ENCODE measurements around the gene ING4.

The ING4 gene

GRCh38 chr12:6605421-6606330 is 57.2 kb downstream of the ING4 start:
- peak in 1 of 3 donors; percentile 12 for DNase-seq

- DNase-seq, result no peak
These were observed 58.5 kb downstream of the ING4 start for GRCh38 chr12:6604259-6605029.

GRCh38 chr12:6603095-6603567 is 59.8 kb downstream of the ING4 start:
- DNase-seq, result peak in 1 of 3 donors; percentile 26

GRCh38 chr12:6602526-6602925 is 60.4 kb downstream of the ING4 start:
- no peak for DNase-seq

All from suppressor macrophage treated with lipopolysaccharide for 1 hour (primary cell).